Measurements from ENCODE around the gene FMNL2. TPM values are rescaled to one million over a fixed set of nuclear protein-coding genes. Genes with fewer than 3 reads are reported as not detected.

FMNL2 gene
- polyA plus RNA-seq, 1 donor from 2014 or later, result 0.24 TPM

DNA sequence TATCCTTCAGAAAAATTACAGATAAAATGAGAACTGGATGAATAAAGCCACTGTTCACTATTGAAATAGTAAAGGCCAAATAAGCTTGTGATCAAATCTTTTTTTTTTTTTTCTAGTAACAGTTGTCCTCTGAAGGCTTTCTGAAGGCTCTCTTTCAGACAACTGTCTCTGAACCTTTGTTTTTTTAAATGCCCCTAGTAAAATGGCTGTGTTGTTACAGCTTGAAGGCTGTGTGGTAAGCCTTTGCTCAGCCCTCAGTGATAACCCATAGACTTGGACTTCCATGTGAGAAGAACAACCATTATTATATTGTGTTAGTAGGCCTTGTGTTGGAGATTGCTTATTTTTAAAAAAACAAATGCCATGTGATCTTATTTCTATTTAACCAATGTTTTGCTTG is 17.6 kb downstream of the FMNL2 start:
- Mint-ChIP-seq H3K27me3 (no peaks in the 10 kb centered on the region), H3K27ac (no peak overlapping the region), H3K9me3 (peaks cover 0 to 4% (median 0%) of the 10 kb centered on the region in 3 donors), H3K4me1 (no peaks in the 10 kb centered on the region), H3K4me3 (no peak overlapping the region), H3K36me3 (no peaks in the 10 kb centered on the region)

DNA sequence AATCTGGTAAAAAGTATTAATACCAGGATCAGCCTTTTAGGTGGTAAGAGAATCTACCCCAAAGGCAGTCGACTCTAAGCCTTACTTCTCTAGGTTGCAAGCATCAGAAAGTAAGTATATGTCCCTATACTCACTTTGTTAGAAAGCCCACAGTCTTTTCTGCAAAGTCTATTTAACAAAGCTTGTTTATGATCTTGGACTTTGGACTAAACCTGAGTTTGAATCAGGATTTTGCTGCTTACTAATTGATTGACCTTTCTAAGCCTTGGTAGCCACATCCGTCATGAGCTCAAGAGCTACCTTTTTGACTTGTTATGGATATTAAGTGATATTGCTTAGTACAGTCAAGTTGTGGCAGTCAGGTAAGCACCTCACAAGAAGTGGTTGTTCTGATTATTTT is 18.4 kb downstream of the FMNL2 start:
- H3K36me3 Mint-ChIP-seq, result no peaks in the 10 kb centered on the region
- H3K27me3 Mint-ChIP-seq, result no peaks in the 10 kb centered on the region
- no peak overlapping the region for H3K27ac Mint-ChIP-seq
- H3K4me1 Mint-ChIP-seq, result no peaks in the 10 kb centered on the region
- peaks cover 0 to 6% (median 2%) of the 10 kb centered on the region in 3 donors for H3K9me3 Mint-ChIP-seq
- H3K4me3 Mint-ChIP-seq, result no peak overlapping the region

DNA sequence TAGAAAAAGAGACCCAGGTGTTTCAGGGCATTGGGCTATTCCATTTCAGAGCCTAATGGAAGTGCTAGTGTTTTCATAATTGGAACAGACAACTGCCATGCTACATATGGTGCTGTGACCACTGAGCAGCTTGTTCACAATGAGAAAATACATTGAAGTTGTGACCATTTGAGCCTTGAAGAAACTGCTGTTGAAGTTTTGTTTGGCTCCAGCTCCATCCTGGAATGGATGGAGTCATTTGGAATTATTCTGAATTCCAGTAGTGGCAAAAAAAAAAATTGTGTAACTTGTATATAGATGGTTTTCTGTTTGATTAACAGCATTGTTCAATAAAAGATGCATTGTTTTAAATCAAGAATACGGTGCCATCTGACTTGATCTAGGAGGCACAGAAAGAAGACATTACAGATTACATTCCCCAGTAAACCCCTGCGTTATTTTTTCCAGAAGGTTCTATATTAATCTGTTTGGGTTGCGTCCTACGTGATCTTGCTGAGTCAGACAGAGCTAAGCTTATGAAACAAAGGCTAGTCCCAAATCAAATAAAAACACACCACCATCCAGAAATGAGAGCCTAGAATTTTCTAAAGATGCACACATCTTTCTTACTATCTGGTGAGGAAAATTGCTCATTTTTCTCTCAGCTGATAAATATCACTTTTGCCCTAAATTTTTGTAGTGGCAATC is 19.2 kb downstream of the FMNL2 start:
- H3K27ac Mint-ChIP-seq, result no peak overlapping the region
- no peaks in the 10 kb centered on the region for H3K36me3 Mint-ChIP-seq
- H3K9me3 Mint-ChIP-seq, result peaks cover 0 to 6% (median 2%) of the 10 kb centered on the region in 3 donors
- H3K27me3 Mint-ChIP-seq, result no peaks in the 10 kb centered on the region
- H3K4me3 Mint-ChIP-seq, result no peak overlapping the region
- H3K4me1 Mint-ChIP-seq, result no peaks in the 10 kb centered on the region

DNA sequence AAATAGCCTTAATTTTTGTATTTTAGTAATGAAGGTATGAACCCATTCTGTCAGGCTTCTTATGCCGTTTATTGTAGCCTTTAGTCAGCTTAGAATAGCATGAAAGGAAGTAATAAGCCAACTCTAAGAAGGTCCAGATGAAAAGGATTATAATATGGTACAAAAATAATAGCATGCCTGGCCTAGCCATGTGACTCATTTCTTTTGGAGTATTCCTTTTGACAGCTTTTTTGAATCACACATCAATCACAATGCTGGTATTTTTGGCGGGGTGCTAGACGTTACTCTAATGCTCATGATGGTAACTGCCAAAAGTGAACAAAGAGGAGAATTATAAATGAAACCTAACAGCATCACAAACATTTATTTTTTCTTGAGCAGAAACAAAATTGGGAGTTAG is 19.9 kb downstream of the FMNL2 start:
- H3K36me3 Mint-ChIP-seq, result no peaks in the 10 kb centered on the region
- H3K9me3 Mint-ChIP-seq, result peaks cover 0 to 6% (median 2%) of the 10 kb centered on the region in 3 donors
- H3K27me3 Mint-ChIP-seq, result no peaks in the 10 kb centered on the region
- no peaks in the 10 kb centered on the region for H3K4me1 Mint-ChIP-seq
- no peak overlapping the region for H3K4me3 Mint-ChIP-seq
- H3K27ac Mint-ChIP-seq, result no peak overlapping the region

DNA sequence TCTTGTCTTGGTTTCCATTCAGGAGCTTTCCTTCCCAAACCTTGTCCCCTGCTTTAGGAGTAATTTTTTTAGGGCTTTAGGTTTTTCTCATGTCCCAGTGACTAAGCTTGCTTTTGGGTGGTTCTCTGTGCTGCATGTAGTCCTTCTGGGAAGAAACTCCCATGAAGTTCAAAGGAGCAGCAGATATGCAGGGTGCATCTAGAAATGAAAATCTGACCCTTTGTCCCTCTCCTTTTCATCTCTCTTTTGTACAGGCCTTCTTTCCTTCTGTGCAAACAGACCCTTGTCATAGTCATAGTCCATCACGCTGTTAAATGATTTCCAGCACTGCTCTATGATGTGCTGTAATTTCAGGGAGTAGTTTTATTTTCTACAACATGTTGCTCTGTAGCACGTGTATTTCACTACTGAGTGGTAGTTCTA is 20.4 kb downstream of the FMNL2 start:
- Mint-ChIP-seq H3K4me1 (no peaks in the 10 kb centered on the region), H3K4me3 (no peak overlapping the region), H3K9me3 (peaks cover 0 to 6% (median 2%) of the 10 kb centered on the region in 3 donors), H3K27me3 (no peaks in the 10 kb centered on the region), H3K36me3 (peaks cover 3% of the 10 kb centered on the region), H3K27ac (no peak overlapping the region)

DNA sequence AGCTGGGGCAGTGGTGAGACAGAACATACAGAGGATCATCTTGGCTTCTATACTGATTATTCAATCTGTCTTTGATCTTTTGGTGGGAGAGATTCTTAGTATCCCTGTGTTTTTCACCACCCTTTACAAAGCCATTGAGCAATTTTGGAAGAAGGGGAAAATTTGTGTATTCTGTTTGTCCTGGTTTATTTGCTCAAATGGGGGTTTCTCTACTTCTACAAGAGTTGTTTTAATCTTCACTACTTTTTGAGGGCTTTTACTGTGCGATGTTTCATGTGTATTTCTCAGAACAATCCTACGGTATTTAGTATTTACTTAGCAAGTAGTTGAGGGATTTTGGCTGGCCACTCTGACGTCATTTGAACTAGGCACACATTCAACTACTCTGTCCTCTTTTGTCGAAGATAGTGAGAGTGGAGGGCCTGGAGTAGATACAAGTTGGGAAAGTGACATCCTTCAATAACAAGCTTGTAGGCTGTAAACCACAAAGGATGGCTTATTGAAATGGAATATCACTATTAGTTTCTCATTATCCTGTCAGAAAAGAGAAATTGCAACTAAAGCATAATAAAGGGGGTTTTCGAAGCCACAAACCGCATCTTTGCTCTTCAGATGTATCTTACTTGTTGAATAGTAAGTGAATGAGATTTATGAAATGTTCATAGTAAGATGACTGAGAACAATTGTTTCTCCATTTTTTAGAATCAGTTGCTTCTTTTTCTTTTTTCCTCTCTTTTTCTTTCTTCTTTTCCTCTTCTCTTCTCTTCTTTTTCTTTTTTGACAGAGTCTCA is 24.8 kb downstream of the FMNL2 start:
- peak overlapping the region in 1 of 3 donors; percentile 35 for H3K27ac Mint-ChIP-seq
- peaks cover 5% of the 10 kb centered on the region for H3K36me3 Mint-ChIP-seq
- peak overlapping the region in 1 of 4 donors; percentile 46 for H3K4me3 Mint-ChIP-seq

DNA sequence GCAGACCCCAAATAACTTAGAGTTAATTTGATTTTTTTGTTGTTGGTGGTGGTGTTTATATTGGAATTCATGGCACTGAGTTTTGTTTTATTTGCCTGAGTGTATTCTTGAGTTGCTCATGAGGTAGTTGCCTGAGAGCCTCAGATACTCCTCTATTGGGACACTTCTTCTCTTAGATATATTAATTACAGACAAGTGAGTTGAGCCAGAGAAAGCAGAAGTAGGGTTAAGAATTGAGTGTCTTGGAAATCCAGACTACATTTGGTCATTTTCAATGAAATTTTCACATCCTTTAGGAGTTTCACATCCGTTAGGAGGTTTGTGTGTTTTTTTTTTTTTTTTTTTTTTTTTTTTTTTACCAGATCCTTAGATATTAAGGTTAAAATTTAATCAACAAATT is 29.0 kb downstream of the FMNL2 start:
- Mint-ChIP-seq H3K4me3 (no peak overlapping the region), H3K4me1 (peaks cover 0 to 2% (median 0%) of the 10 kb centered on the region in 3 donors), H3K27ac (no peak overlapping the region), H3K27me3 (no peaks in the 10 kb centered on the region), H3K9me3 (no peaks in the 10 kb centered on the region), H3K36me3 (peaks cover 5% of the 10 kb centered on the region)

More for the DNA sequence above, 24.8 kb downstream of the FMNL2 start:
- H3K9me3 Mint-ChIP-seq, result peaks cover 0 to 2% (median 2%) of the 10 kb centered on the region in 3 donors
- no peaks in the 10 kb centered on the region for H3K27me3 Mint-ChIP-seq
- H3K4me1 Mint-ChIP-seq, result peaks cover 0 to 2% (median 0%) of the 10 kb centered on the region in 3 donors

DNA sequence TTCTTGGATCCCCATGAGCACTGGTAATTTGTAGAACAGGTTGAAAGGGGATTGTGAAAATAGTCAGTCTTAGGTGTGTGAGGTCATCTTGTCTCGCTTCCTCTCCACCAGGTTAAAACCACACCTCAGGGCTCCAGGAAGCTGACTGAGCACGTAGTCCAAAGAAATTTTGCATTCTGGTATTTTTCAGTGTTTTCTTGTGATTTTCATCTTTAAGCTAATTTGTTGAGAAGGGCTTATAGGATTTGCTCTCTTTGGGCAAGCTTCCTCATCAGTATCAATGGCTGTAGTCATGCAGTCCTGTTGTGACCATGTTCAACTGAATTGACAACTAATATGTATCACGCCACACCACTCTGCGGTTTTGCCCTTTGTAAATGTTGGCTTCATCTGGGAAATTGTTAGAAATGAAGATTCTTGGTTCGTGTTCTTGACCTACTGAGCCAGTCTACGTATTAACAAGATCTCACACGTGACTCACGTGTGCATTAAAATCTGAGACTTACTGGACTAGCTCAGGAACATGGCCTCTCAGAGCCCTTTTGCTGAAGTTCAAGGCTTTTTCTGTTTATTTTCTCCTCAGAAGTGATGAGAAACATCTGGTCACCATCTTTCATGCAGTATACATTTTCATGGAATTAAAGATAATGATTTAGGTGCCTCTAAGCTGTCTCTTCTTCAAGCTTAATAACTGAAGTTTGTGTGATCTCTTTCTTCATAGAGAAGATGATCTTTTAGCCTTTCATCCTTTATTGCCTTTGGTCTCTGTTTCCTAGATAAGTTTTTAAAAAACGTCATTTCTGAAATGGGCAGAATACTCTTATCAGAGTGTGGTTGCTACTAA is 32.8 kb downstream of the FMNL2 start:
- peaks cover 2% of the 10 kb centered on the region for H3K36me3 Mint-ChIP-seq
- peaks cover 0 to 2% (median 0%) of the 10 kb centered on the region in 3 donors for H3K4me1 Mint-ChIP-seq
- no peak overlapping the region for H3K27ac Mint-ChIP-seq
- H3K9me3 Mint-ChIP-seq, result peaks cover 0 to 2% (median 0%) of the 10 kb centered on the region in 3 donors
- H3K4me3 Mint-ChIP-seq, result no peak overlapping the region
- no peaks in the 10 kb centered on the region for H3K27me3 Mint-ChIP-seq

DNA sequence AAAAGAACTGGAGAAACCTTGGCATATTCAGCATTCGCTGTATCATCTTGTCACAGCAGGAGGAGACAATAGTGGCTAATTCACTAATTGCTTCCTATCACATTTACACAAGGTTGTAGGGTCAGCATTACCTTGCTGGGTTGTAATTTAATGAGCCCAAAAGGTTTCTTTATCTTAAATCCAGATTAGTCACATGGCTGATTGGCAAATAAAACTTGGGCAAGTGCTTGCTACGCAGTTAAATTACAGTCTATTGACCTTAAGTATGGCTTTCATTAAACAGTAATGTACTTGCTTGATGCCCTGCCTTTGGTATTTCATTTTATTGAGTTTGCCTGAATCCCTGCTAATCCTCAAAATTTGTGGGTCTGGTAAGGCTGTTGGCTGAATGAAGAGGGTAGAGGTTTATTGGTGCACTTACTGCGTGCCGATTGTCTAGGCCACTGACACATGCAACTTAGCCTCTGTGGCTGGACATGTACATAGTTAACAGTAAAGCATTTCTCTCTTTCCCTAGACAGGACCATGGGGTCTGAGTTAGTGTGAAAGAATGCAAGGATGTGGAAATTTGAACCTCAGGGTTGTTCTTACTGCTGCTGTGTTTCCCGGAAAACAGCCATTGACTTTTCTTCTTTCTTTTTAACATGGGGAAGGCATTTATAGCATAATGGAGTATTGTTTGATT is 34.3 kb downstream of the FMNL2 start:
- Mint-ChIP-seq H3K4me1 (no peaks in the 10 kb centered on the region), H3K36me3 (no peaks in the 10 kb centered on the region), H3K27me3 (no peaks in the 10 kb centered on the region), H3K4me3 (no peak overlapping the region), H3K27ac (no peak overlapping the region), H3K9me3 (peaks cover 0 to 2% (median 0%) of the 10 kb centered on the region in 3 donors)

DNA sequence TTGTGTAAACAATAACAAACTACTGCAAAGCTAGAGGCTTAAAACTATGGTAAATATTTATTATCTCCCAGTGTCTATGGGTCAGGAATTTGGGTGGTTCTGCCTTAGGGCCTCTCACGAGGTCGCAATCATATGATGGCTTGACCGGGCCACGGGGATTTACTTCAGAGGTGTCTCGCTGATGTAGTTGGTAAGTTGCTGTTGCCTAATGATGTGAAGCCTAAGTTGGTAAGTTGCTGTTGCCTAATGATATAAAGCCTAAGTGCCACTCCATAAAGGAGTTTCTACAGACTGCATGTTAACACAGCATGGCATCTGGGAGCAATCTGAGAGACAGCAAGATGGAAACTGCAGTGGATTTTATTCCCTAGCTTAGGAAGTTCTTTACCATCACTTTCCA is 35.8 kb downstream of the FMNL2 start:
- no peak overlapping the region for H3K27ac Mint-ChIP-seq
- peaks cover 0 to 2% (median 0%) of the 10 kb centered on the region in 3 donors for H3K9me3 Mint-ChIP-seq
- no peaks in the 10 kb centered on the region for H3K27me3 Mint-ChIP-seq
- no peaks in the 10 kb centered on the region for H3K36me3 Mint-ChIP-seq
- H3K4me3 Mint-ChIP-seq, result no peak overlapping the region
- no peaks in the 10 kb centered on the region for H3K4me1 Mint-ChIP-seq

DNA sequence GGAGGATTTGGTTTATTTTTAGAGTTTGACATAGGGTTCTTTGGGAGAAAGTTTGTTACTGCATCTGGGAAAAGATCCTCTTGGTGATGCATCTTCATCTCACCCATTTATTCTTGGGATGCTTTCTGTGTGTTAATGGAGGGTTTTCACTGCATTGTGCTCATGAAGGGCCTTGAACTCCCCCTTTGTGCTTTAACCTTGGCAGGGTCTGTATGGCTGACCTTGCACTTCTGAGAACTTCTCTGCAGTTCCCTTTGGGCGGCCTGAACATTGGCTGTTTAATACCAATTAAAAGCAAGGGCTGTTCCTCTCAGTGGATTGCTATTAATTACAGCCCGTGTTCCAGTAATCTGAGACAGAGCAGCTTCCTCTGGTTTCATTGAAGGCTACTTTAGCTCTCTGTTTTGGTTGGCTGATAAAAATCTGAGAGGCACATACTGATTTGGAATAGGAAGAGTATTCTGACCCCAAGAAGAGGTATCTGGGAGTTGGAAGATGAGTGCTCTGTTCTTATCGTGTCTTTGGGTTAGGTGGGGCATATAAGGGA is 37.5 kb downstream of the FMNL2 start:
- Mint-ChIP-seq H3K4me1 (no peaks in the 10 kb centered on the region), H3K27me3 (no peaks in the 10 kb centered on the region), H3K9me3 (peaks cover 0 to 2% (median 0%) of the 10 kb centered on the region in 3 donors), H3K27ac (no peak overlapping the region), H3K4me3 (no peak overlapping the region), H3K36me3 (no peaks in the 10 kb centered on the region)

DNA sequence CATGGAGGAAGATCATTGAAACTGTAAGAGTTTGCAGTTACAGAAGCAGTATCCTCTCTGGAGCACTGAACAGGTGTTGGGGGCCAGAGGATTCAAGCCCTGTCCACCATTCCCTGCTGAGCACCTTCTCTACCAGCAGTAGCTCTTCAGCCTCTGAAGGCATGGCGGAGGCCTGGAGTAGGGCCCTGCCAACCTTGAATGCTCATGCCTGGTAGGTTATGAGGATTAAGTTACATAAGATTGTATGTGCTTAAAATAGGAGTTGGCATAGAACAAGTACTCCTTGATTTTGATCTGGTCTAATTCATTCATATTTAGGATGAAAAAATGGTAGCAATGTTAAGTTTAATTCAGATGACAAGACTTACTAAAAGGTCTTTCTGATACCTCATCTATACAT is 40.2 kb downstream of the FMNL2 start:
- Mint-ChIP-seq H3K4me1 (peaks cover 0 to 2% (median 0%) of the 10 kb centered on the region in 3 donors), H3K27ac (no peak overlapping the region), H3K27me3 (peaks cover 1% of the 10 kb centered on the region)

DNA sequence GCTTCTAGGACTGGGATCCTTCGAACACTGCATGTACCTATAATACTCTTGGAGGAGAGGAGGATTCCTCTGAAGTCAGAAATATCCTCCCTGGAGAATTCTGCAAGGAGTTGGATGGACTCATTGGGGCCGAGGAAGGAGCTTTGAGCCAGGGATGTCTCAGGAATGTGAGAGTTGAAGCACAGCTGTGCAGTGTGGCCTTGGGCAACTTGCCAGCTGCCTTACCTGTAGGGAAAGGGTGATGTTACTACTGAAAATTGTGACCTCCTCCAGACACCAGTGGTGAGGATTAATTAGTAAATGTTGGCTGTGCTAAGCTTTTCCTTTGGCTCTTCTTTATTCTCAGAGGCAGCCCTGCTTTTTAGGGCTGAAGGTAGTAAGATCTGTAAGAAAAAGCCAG is 41.4 kb downstream of the FMNL2 start:
- peaks cover 1% of the 10 kb centered on the region for H3K27me3 Mint-ChIP-seq
- no peaks in the 10 kb centered on the region for H3K9me3 Mint-ChIP-seq
- H3K4me1 Mint-ChIP-seq, result peaks cover 0 to 2% (median 0%) of the 10 kb centered on the region in 3 donors
- H3K4me3 Mint-ChIP-seq, result no peak overlapping the region
- no peak overlapping the region for H3K27ac Mint-ChIP-seq
- H3K36me3 Mint-ChIP-seq, result no peaks in the 10 kb centered on the region

More for the DNA sequence above, 40.2 kb downstream of the FMNL2 start:
- H3K36me3 Mint-ChIP-seq, result no peaks in the 10 kb centered on the region
- H3K4me3 Mint-ChIP-seq, result no peak overlapping the region
- peaks cover 0 to 2% (median 0%) of the 10 kb centered on the region in 3 donors for H3K9me3 Mint-ChIP-seq

DNA sequence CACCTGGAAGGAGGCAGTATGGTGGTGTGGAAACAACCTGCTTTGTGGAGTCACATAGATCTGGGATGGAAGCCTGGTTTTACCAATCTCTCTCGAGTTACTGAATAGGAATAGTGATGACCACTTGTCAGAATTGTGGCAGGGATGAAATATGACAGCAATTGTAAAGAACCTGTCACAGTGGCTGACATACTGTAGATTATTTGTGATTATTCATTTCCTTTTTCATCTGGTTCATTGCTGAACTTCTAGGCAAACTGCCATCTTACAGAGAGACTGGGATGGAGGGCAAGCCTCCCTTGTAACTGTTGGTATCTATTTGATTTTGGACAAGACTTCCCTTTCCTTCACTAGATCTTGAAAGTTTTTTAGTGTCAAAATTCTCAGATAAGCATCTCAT is 42.0 kb downstream of the FMNL2 start:
- Mint-ChIP-seq H3K36me3 (no peaks in the 10 kb centered on the region), H3K9me3 (no peaks in the 10 kb centered on the region), H3K27ac (no peak overlapping the region), H3K4me1 (peaks cover 0 to 2% (median 0%) of the 10 kb centered on the region in 3 donors), H3K27me3 (peaks cover 1% of the 10 kb centered on the region), H3K4me3 (no peak overlapping the region)
